Esophagus muscularis mucosa (tissue), 4 donors: ENCODE measurements around the gene DYNC2LI1. TPM values are rescaled to one million over a fixed set of nuclear protein-coding genes. Genes with fewer than 3 reads are reported as not detected.

ENCODE experiments used
- DNase-seq: peaks from one replicate; pipeline ENCODE4 v3.0.0-alpha.2; 2017; ENCODE audit errors: extremely low spot score
- H3K27ac ChIP-seq, 4 donors: fragments of 200-600 bp; sonication (generic); replicated peaks in 1 of 4; 1 replicate in 3 of 4; 2 replicates in 1 of 4; pipeline ENCODE4 v1.5.1; 2016 to 2019; ENCODE audit warnings: mild to moderate bottlenecking in 1 of 4
- H3K27me3 ChIP-seq, 4 donors: fragments of 200-600 bp; sonication (generic); one replicate each; pipeline versions ENCODE4 v1.5.1 to v1.6.0; 2016 to 2019
- H3K36me3 ChIP-seq, 4 donors: fragments of 200-600 bp; sonication (generic); one replicate each; pipeline ENCODE4 v1.5.1; 2016 to 2019
- H3K4me1 ChIP-seq, 4 donors: fragments of 200-600 bp; sonication (generic); one replicate each; pipeline ENCODE4 v1.5.1; 2016 to 2019
- H3K4me3 ChIP-seq, 4 donors: fragments of 200-600 bp; sonication (generic); 1 replicate in 2 of 4; 2 replicates in 2 of 4; pipeline ENCODE4 v1.5.1; 2016 to 2019; ENCODE audit warnings: mild to moderate bottlenecking in 4 of 4, moderate library complexity in 1 of 4
- H3K9me3 ChIP-seq, 4 donors: fragments of 200-600 bp; sonication (generic); 1 replicate in 3 of 4; 2 replicates in 1 of 4; pipeline ENCODE4 v1.5.1; 2016 to 2019
- EP300 ChIP-seq: sonication (generic); formaldehyde crosslinking; IDR thresholded peaks from one replicate; pipeline ENCODE4 v1.6.1; 2017; ENCODE audit warnings: antibody characterized with exemption
- POLR2A ChIP-seq: fragments of 450-650 bp; IDR thresholded peaks from one replicate; pipeline ENCODE4 v1.6.1; 2017; ENCODE audit warnings: antibody characterized with exemption, moderate library complexity, mild to moderate bottlenecking, low read depth
- POLR2AphosphoS5 ChIP-seq, 2 donors: sonication (generic); formaldehyde crosslinking; IDR thresholded peaks; one replicate each; pipeline ENCODE4 v1.6.1; 2017; ENCODE audit warnings: antibody characterized with exemption in 2 of 2
- WGBS: methylation state at CpG from one replicate; pipeline ENCODE4 v1.1.5; 2018; 5-methylcytosine and 5-hydroxymethylcytosine counted together
- intact Hi-C: fragments of 100-400 bp; cut with DNase I; formaldehyde crosslinking; loops from one replicate; pipeline ENCODE4 v1.15.1; 2023
- total RNA-seq, 4 donors: library from RNA; depleted of rRNA; stranded (reverse); fragments of >200 nt; gene quantifications; one replicate each; pipeline versions ENCODE4 v1.1.0 to v1.2.1, GENCODE V29; 2016
- TF ChIP-seq, protein P1 (sequence below), 3 experiments: fragments of 200-600 bp in 2 of 3; fragments of 450-650 bp in 1 of 3; sonication (generic) in 2 of 3; IDR thresholded peaks; one replicate each; pipeline ENCODE4 v1.5.1; 2017 to 2019; ENCODE audit warnings: antibody characterized with exemption in 3 of 3, mild to moderate bottlenecking in 2 of 3, moderate library complexity in 1 of 3

Gene DYNC2LI1
- total RNA-seq, 4 donors from 2014 or later = 15.6 to 19.1 (median 17.7) TPM

DNA sequence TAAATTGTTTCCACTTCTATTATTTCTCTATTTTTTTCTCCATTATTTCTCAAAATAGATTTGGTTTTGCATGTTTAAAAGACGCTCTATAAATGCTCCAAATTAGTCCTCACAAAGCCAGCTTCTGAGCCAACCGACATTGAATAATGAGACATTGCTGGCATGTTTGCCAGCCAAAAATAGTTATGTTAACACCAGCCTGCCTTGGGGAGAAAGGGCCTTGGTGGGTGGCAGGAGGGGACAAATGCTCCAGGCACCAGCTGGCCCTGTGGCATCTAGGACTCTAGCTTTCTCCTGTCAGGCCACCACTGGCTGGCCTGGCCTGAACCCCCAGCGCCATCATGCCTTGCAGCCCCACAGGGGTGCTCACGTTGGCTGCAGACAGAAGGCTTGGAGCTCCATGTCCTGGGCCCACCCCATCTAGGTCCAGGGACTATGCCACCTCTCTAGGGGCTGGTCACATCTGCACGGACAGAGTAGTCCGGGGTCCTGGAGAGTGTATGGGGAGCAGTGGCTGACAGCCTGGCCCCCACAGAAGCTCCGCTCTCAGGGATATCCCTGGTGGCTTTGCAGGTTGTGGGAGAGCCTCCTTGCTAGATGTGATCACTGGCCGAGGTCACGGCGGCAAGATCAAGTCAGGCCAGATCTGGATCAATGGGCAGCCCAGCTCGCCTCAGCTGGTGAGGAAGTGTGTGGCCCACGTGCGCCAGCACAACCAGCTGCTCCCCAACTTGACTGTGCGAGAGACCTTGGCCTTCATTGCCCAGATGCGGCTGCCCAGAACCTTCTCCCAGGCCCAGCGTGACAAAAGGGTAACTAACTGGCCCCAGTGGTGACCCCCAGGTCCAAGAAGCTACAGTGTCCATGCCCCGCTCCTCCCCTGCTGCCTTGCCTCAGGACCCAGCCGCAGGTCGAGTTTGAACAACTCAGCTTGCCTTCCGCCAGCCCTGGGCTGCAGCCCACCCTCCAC is 77.5 kb downstream of the DYNC2LI1 start:
- Histone ChIP-seq H3K36me3 (no peaks in the 10 kb centered on the region), H3K4me3 (no peak overlapping the region), H3K4me1 (no peaks in the 10 kb centered on the region), H3K9me3 (no peaks in the 10 kb centered on the region), H3K27me3 (peaks cover 0 to 42% (median 0%) of the 10 kb centered on the region in 4 donors), H3K27ac (no peak overlapping the region)
- no peak for DNase-seq
- intact Hi-C loops = no loop called here
- TF ChIP-seq EP300 (no peak), POLR2AphosphoS5 (IDR thresholded peaks at IDR 0.05) (no peak), POLR2A (no peak)
- TF ChIP-seq, protein P1, sequence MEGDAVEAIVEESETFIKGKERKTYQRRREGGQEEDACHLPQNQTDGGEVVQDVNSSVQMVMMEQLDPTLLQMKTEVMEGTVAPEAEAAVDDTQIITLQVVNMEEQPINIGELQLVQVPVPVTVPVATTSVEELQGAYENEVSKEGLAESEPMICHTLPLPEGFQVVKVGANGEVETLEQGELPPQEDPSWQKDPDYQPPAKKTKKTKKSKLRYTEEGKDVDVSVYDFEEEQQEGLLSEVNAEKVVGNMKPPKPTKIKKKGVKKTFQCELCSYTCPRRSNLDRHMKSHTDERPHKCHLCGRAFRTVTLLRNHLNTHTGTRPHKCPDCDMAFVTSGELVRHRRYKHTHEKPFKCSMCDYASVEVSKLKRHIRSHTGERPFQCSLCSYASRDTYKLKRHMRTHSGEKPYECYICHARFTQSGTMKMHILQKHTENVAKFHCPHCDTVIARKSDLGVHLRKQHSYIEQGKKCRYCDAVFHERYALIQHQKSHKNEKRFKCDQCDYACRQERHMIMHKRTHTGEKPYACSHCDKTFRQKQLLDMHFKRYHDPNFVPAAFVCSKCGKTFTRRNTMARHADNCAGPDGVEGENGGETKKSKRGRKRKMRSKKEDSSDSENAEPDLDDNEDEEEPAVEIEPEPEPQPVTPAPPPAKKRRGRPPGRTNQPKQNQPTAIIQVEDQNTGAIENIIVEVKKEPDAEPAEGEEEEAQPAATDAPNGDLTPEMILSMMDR (IDR thresholded peaks at IDR 0.05) = no peak
- 77% methylated on average over 8 of the region's 20 CpGs for WGBS

- 92% methylated on average over 21 of the region's 21 CpGs for WGBS
Observed at GRCh38 chr2:43852196-43852730, 78.4 kb downstream of the DYNC2LI1 start.

GRCh38 chr2:43853141-43854081 is 79.6 kb downstream of the DYNC2LI1 start:
- H3K27me3 ChIP-seq = peaks cover 0 to 46% (median 0%) of the 10 kb centered on the region in 4 donors
- no peak overlapping the region for H3K4me3 ChIP-seq
- 82% methylated on average over 9 of the region's 10 CpGs for WGBS
- intact Hi-C loops = no loop called here
- no peak for TF ChIP-seq POLR2A
- no peak for TF ChIP-seq EP300
- TF ChIP-seq, protein P1 (IDR thresholded peaks at IDR 0.05) = no peak
- TF ChIP-seq POLR2AphosphoS5 (IDR thresholded peaks at IDR 0.05) = no peak
- no peaks in the 10 kb centered on the region for H3K4me1 ChIP-seq
- DNase-seq = no peak
- H3K9me3 ChIP-seq = no peaks in the 10 kb centered on the region
- H3K27ac ChIP-seq = no peak overlapping the region
- no peaks in the 10 kb centered on the region for H3K36me3 ChIP-seq

More at GRCh38 chr2:43852196-43852730, 78.4 kb downstream of the DYNC2LI1 start:
- peaks cover 0 to 46% (median 0%) of the 10 kb centered on the region in 4 donors for H3K27me3 ChIP-seq
- TF ChIP-seq, protein P1 (IDR thresholded peaks at IDR 0.05) = no peak
- TF ChIP-seq POLR2AphosphoS5 (IDR thresholded peaks at IDR 0.05) (no peak), EP300 (no peak), POLR2A (no peak)
- no peaks in the 10 kb centered on the region for H3K9me3 ChIP-seq
- no peak overlapping the region for H3K27ac ChIP-seq
- no peak for DNase-seq
- H3K4me1 ChIP-seq = no peaks in the 10 kb centered on the region
- no peaks in the 10 kb centered on the region for H3K36me3 ChIP-seq
- no peak overlapping the region for H3K4me3 ChIP-seq
- intact Hi-C loops = no loop called here

GRCh38 chr2:43854671-43855070 is 80.8 kb downstream of the DYNC2LI1 start:
- Histone ChIP-seq H3K27me3 (peaks cover 0 to 56% (median 0%) of the 10 kb centered on the region in 4 donors), H3K4me3 (no peak overlapping the region), H3K9me3 (no peaks in the 10 kb centered on the region), H3K27ac (no peak overlapping the region), H3K36me3 (no peaks in the 10 kb centered on the region), H3K4me1 (no peaks in the 10 kb centered on the region)
- DNase-seq = no peak
- WGBS = 100% methylated on average over 3 of the region's 3 CpGs
- TF ChIP-seq POLR2A = no peak
- intact Hi-C loops = no loop called here
